ENCODE results near the gene NDST1.

DNA sequence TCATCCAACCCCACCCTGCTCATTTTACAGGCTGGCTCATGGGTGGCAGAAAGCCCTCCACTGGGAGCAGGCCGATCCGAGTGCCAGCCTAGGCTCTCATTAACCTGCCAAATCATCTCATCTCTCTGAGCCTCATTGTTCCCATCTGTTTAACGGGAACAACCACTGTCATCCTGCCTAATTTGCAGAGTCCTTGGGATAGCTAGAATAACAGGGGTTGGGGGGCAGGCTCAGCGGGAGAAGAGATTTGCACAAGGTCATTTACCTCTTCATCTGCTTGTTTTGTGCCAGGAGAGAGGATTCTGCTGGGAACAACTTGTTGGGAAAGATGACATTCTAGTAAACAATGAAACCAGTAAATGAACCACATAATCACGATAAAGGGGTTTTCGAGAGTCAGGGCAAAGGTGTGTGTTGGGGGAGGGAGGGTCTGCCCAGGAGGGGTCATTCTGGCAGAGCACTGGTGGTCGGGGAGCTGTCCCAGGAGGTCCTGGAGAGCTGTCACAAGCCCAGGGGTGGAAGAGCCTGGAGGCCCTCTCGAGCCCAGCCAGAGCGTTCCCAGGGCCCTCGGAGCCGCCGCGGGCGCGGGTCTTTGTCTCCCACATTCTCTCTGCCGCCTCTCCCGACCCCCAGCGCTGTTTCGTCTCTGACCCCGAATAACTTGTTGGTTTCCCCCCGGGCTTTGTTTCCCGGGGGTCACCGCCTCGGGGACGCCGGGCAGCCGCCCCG, 22.8 kb upstream of the NDST1 start:
- no peak for TF ChIP-seq JUN (CRISPR knock-in tag; IDR thresholded peaks at IDR 0.05)
- TF ChIP-seq CTCF (IDR thresholded peaks at IDR 0.05): no peak
- no peak for TF ChIP-seq NR1H2 (CRISPR knock-in tag; IDR thresholded peaks at IDR 0.05)
- TF ChIP-seq, protein P1, sequence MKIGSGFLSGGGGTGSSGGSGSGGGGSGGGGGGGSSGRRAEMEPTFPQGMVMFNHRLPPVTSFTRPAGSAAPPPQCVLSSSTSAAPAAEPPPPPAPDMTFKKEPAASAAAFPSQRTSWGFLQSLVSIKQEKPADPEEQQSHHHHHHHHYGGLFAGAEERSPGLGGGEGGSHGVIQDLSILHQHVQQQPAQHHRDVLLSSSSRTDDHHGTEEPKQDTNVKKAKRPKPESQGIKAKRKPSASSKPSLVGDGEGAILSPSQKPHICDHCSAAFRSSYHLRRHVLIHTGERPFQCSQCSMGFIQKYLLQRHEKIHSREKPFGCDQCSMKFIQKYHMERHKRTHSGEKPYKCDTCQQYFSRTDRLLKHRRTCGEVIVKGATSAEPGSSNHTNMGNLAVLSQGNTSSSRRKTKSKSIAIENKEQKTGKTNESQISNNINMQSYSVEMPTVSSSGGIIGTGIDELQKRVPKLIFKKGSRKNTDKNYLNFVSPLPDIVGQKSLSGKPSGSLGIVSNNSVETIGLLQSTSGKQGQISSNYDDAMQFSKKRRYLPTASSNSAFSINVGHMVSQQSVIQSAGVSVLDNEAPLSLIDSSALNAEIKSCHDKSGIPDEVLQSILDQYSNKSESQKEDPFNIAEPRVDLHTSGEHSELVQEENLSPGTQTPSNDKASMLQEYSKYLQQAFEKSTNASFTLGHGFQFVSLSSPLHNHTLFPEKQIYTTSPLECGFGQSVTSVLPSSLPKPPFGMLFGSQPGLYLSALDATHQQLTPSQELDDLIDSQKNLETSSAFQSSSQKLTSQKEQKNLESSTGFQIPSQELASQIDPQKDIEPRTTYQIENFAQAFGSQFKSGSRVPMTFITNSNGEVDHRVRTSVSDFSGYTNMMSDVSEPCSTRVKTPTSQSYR (CRISPR knock-in tag; IDR thresholded peaks at IDR 0.05): no peak
- no peak for TF ChIP-seq ESRRA (CRISPR knock-in tag; IDR thresholded peaks at IDR 0.05; ENCODE audit: borderline replicate concordance)
- TF ChIP-seq USF1 (CRISPR knock-in tag; IDR thresholded peaks at IDR 0.05): no peak
- TF ChIP-seq PRRX2 (CRISPR knock-in tag; IDR thresholded peaks at IDR 0.05): no peak
- no peak for TF ChIP-seq NFYB (CRISPR knock-in tag; conservative IDR thresholded peaks at IDR 0.05; ENCODE audit: low read depth)
- TF ChIP-seq ETV6 (CRISPR knock-in tag; IDR thresholded peaks at IDR 0.05): no peak
- TF ChIP-seq IRF2 (CRISPR knock-in tag; IDR thresholded peaks at IDR 0.05; ENCODE audit: borderline replicate concordance, low read depth): no peak
- TF ChIP-seq CREM (CRISPR knock-in tag; IDR thresholded peaks at IDR 0.05): no peak
- TF ChIP-seq, protein P2, sequence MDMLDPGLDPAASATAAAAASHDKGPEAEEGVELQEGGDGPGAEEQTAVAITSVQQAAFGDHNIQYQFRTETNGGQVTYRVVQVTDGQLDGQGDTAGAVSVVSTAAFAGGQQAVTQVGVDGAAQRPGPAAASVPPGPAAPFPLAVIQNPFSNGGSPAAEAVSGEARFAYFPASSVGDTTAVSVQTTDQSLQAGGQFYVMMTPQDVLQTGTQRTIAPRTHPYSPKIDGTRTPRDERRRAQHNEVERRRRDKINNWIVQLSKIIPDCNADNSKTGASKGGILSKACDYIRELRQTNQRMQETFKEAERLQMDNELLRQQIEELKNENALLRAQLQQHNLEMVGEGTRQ (CRISPR knock-in tag; IDR thresholded peaks at IDR 0.05): no peak
